Parathyroid adenoma (tissue), 2 donors: ENCODE data around the gene UGT1A7.

Experiments
- H2AFZ ChIP-seq: fragments of 300-600 bp; sonication (generic); one replicate; pipeline ENCODE4 v1.7.0; 2017; ENCODE audit warnings: antibody characterized with exemption, mild to moderate bottlenecking
- H3K27ac ChIP-seq: fragments of 300-600 bp; sonication (generic); one replicate; pipeline ENCODE4 v1.7.0; 2017
- H3K27me3 ChIP-seq: fragments of 300-600 bp; sonication (generic); one replicate; pipeline ENCODE4 v1.7.0; 2017; ENCODE audit warnings: low read length; ENCODE audit not compliant: control insufficient read depth, insufficient read depth
- H3K36me3 ChIP-seq: fragments of 300-600 bp; sonication (generic); one replicate; pipeline ENCODE4 v1.7.0; 2017; ENCODE audit warnings: low read length; ENCODE audit not compliant: control insufficient read depth, insufficient read depth
- H3K4me1 ChIP-seq: fragments of 300-600 bp; sonication (generic); one replicate; pipeline ENCODE4 v1.7.0; 2017; ENCODE audit warnings: control low read depth
- H3K4me2 ChIP-seq: fragments of 300-600 bp; sonication (generic); one replicate; pipeline ENCODE4 v1.7.0; 2017; ENCODE audit warnings: low read length
- H3K4me3 ChIP-seq: fragments of 300-600 bp; sonication (generic); one replicate; pipeline ENCODE4 v1.7.0; 2017; ENCODE audit warnings: low read depth, low read length
- H3K79me2 ChIP-seq: fragments of 300-600 bp; sonication (generic); one replicate; pipeline ENCODE4 v1.7.0; 2017; ENCODE audit warnings: control low read depth
- H3K9ac ChIP-seq: fragments of 300-600 bp; sonication (generic); one replicate; pipeline ENCODE4 v1.7.0; 2017; ENCODE audit warnings: mild to moderate bottlenecking
- H3K9me3 ChIP-seq: fragments of 300-600 bp; sonication (generic); one replicate; pipeline ENCODE4 v1.7.0; 2017; ENCODE audit warnings: low read length; ENCODE audit not compliant: control insufficient read depth
- TF ChIP-seq, protein P1 (sequence below): fragments of 300-600 bp; sonication (generic); IDR thresholded peaks from one replicate; pipeline ENCODE4 v1.7.0; 2017; ENCODE audit warnings: antibody characterized with exemption, mild to moderate bottlenecking
- donor health status: primary hyperparathyroidism.

The UGT1A7 gene

DNA sequence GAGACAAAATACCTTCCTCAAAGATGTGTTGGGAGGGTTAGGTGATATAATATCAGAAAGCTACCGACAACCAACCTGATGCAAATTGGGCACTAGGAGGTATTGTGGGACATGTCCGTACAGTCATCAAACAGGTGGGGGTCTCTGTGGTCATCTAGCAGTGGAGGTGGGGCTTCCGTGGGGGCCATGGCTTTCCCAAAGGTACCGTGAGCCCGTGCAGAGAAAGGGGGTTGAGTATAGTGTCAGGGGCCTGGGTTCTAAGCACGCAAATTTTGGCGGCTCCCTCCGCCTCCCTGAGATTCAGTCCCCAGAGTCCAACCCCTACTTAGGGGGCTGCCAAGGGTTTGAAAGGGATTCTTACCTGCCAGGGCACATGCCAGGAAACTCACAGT is 140.0 kb downstream of the UGT1A7 start:
- TF ChIP-seq, protein P1, sequence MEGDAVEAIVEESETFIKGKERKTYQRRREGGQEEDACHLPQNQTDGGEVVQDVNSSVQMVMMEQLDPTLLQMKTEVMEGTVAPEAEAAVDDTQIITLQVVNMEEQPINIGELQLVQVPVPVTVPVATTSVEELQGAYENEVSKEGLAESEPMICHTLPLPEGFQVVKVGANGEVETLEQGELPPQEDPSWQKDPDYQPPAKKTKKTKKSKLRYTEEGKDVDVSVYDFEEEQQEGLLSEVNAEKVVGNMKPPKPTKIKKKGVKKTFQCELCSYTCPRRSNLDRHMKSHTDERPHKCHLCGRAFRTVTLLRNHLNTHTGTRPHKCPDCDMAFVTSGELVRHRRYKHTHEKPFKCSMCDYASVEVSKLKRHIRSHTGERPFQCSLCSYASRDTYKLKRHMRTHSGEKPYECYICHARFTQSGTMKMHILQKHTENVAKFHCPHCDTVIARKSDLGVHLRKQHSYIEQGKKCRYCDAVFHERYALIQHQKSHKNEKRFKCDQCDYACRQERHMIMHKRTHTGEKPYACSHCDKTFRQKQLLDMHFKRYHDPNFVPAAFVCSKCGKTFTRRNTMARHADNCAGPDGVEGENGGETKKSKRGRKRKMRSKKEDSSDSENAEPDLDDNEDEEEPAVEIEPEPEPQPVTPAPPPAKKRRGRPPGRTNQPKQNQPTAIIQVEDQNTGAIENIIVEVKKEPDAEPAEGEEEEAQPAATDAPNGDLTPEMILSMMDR: no peak
- no peak overlapping the region for H3K27ac ChIP-seq
- no peak overlapping the region for H3K9ac ChIP-seq
- H3K4me1 ChIP-seq: no peaks in the 10 kb centered on the region
- H3K4me3 ChIP-seq: no peak overlapping the region
- no peaks in the 10 kb centered on the region for H3K9me3 ChIP-seq
- no peaks in the 10 kb centered on the region for H3K27me3 ChIP-seq
- no peaks in the 10 kb centered on the region for H3K79me2 ChIP-seq
- no peak overlapping the region for H3K4me2 ChIP-seq
- H2AFZ ChIP-seq: no peak overlapping the region
- no peaks in the 10 kb centered on the region for H3K36me3 ChIP-seq

DNA sequence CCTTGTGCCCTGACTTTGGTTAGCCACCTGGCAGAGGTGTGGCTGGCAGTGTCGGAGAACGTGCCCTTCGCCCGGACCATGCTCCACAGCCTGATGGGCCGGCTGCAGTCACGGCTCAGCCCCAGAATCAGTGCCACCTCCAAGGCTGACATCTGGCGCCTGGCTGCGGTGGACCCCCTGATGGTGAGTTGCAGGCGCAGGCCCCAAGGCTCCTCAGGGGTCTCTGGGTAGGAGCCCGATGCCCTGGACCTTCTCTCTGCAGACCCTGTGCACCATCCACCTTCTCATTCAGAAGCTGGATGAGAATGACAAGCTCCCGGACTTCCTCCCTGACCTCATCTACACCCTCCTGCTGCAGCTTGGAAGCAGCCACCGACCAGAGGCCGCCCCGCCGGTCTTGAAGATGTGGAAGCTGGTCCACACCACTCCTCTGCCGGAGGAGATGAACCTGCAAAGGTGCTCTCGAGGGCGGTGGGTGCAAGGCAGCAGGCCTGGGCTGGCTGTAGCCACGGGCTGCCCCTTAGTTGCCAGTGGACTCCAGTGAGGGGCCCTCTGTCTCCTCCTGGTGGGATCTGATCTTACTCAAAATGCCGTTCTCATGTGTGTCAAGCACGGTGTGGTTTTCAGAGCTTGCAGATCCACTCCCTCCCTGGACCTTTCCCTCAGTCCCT is 140.5 kb downstream of the UGT1A7 start:
- Histone ChIP-seq H3K4me1 (no peaks in the 10 kb centered on the region), H3K9me3 (no peaks in the 10 kb centered on the region), H3K4me3 (no peak overlapping the region), H3K4me2 (no peak overlapping the region), H3K36me3 (no peaks in the 10 kb centered on the region), H3K27ac (no peak overlapping the region), H3K9ac (no peak overlapping the region), H3K27me3 (no peaks in the 10 kb centered on the region), H3K79me2 (no peaks in the 10 kb centered on the region), H2AFZ (no peak overlapping the region)
- TF ChIP-seq, protein P1: no peak
